GM06990 (cell line): ENCODE data around the gene PIP.

Experiments
- DNase-seq: peaks from one replicate; pipeline ENCODE4 v3.0.0-alpha.2; 2011; ENCODE audit not compliant: insufficient read length; ENCODE audit errors: extremely low read depth
- H3K27me3 ChIP-seq: replicated peaks from 2 replicates; pipeline ENCODE4 v1.6.0; 2011; ENCODE audit warnings: low read length; ENCODE audit not compliant: control insufficient read depth, insufficient read depth
- H3K36me3 ChIP-seq: 2 replicates; pipeline ENCODE4 v1.5.1; 2011; ENCODE audit warnings: low read length; ENCODE audit not compliant: control insufficient read depth, insufficient read depth
- H3K4me3 ChIP-seq: replicated peaks from 2 replicates; pipeline ENCODE4 v1.5.1; 2011; ENCODE audit warnings: low read depth, mild to moderate bottlenecking, control low read depth, low read length
- CTCF ChIP-seq: IDR thresholded peaks from 2 replicates; pipeline ENCODE4 v1.5.1; 2011; ENCODE audit warnings: low read length, control low read depth, mild to moderate bottlenecking, inconsistent platforms; ENCODE audit not compliant: insufficient read depth, poor library complexity, severe bottlenecking

The PIP gene

GRCh38 chr7:143185551-143185950 lies 53.7 kb downstream of the PIP start:
- no peaks in the 10 kb centered on the region for H3K36me3 ChIP-seq
- TF ChIP-seq CTCF: no peak
- no peaks in the 10 kb centered on the region for H3K27me3 ChIP-seq
- no peak overlapping the region for H3K4me3 ChIP-seq
- no peak for DNase-seq

DNA sequence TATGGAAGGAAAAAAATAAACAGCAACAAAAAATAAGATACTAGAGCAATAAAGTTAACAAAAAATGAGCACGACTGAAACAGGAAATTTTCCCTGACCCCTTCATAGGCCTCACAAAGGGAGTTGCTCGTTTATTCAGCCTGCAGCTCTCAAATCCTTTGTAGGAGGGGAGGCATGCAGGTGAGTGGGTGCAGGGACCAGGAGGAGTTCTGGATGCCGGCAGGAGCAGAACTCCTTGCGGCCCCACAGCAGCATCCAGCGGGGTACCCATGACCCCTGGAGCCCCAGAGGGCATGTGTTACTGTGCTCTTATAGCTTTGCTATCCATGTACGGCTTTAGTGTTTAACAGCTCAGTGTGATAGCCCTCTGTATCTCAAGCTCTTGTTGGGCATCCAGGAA lies 57.1 kb downstream of the PIP start:
- no peaks in the 10 kb centered on the region for H3K27me3 ChIP-seq
- no peaks in the 10 kb centered on the region for H3K36me3 ChIP-seq
- no peak overlapping the region for H3K4me3 ChIP-seq
- no peak for TF ChIP-seq CTCF
- DNase-seq: no peak
